SK-N-SH (cell line): ENCODE data around the gene NUS1. TPM values are rescaled to one million over a fixed set of nuclear protein-coding genes. Genes with fewer than 3 reads are reported as not detected.

Experiments
- CTCF ChIA-PET: fragments of 300-600, 350-600 bp; formaldehyde crosslinking; extraction: SDS; loops from one replicate; lab custom pipeline; 2021; lab: Yijun Ruan, JAX
- POLR2A ChIA-PET: fragments of 350-600 bp; sonication (Branson Sonifier 250); formaldehyde crosslinking; extraction: SDS; loops from one replicate; lab custom pipeline; 2020; ENCODE audit warnings: antibody characterized with exemption, inconsistent platforms; lab: Yijun Ruan, JAX
- DNase-seq: peaks from one replicate; pipeline ENCODE4 v3.0.0; 2012
- H2AFZ ChIP-seq: fragments of 200-600 bp; sonication (generic); 2 replicates; pipeline ENCODE4 v1.8.1; 2016; ENCODE audit warnings: antibody characterized with exemption, mild to moderate bottlenecking, low read depth
- H3F3A ChIP-seq: fragments of 200-600 bp; sonication (generic); replicated peaks from 2 replicates; pipeline ENCODE3; 2016; ENCODE audit warnings: antibody characterized with exemption, mild to moderate bottlenecking; ENCODE audit not compliant: insufficient read depth
- H3K27ac ChIP-seq, 2 experiments: fragments of 200-500 bp in 1 of 2; fragments of 200-600 bp in 1 of 2; sonication (Bioruptor generic) in 1 of 2; sonication (generic), shearing (Covaris generic) in 1 of 2; 2 replicates each; pipeline versions ENCODE4 v1.5.1 to v1.6.1; 2014 to 2016; ENCODE audit warnings: low read depth in 2 of 2, inconsistent platforms in 1 of 2, low read length in 1 of 2, mild to moderate bottlenecking in 1 of 2, mixed read lengths in 1 of 2
- H3K27me3 ChIP-seq: fragments of 200-600 bp; sonication (generic), shearing (Covaris generic); 2 replicates; pipeline ENCODE4 v1.6.1; 2016; ENCODE audit warnings: mixed run types; ENCODE audit not compliant: insufficient read depth
- H3K36me3 ChIP-seq, 2 experiments: fragments of 200-500 bp in 1 of 2; fragments of 200-600 bp in 1 of 2; sonication (Bioruptor generic) in 1 of 2; sonication (generic) in 1 of 2; replicated peaks in 1 of 2; 2 replicates each; pipeline versions ENCODE3 to v1.5.1; 2014 to 2016; ENCODE audit warnings: low read length in 1 of 2, mild to moderate bottlenecking in 1 of 2; ENCODE audit not compliant: insufficient read depth in 2 of 2, control insufficient read depth in 1 of 2
- H3K4me1 ChIP-seq, 2 experiments: fragments of 200-500 bp in 1 of 2; fragments of 200-600 bp in 1 of 2; sonication (Bioruptor generic) in 1 of 2; sonication (generic), shearing (Covaris generic) in 1 of 2; 2 replicates each; pipeline versions ENCODE4 v1.5.1 to v1.6.1; 2014 to 2016; ENCODE audit warnings: low read depth in 1 of 2, low read length in 1 of 2, mixed run types in 1 of 2; ENCODE audit not compliant: insufficient read depth in 2 of 2, control insufficient read depth in 1 of 2
- H3K4me2 ChIP-seq: fragments of 200-600 bp; sonication (generic), shearing (Covaris generic); 2 replicates; pipeline ENCODE4 v1.6.1; 2017; ENCODE audit warnings: mixed run types
- H3K4me3 ChIP-seq, 2 experiments: fragments of 200-500 bp in 1 of 2; fragments of 200-600 bp in 1 of 2; sonication (Bioruptor generic) in 1 of 2; sonication (generic), shearing (Covaris generic) in 1 of 2; 2 replicates each; pipeline versions ENCODE4 v1.5.1 to v1.8.1; 2014 to 2016; ENCODE audit warnings: low read depth in 2 of 2, inconsistent platforms in 1 of 2, low read length in 1 of 2, mild to moderate bottlenecking in 1 of 2, mixed read lengths in 1 of 2, moderate library complexity in 1 of 2
- H3K79me2 ChIP-seq: fragments of 200-600 bp; sonication (generic); 2 replicates; pipeline ENCODE4 v1.8.1; 2017; ENCODE audit warnings: mild to moderate bottlenecking; ENCODE audit not compliant: insufficient read depth
- H3K9ac ChIP-seq: fragments of 200-600 bp; sonication (generic); 2 replicates; pipeline ENCODE4 v1.6.1; 2017; ENCODE audit warnings: mixed run types
- H3K9me2 ChIP-seq: fragments of 200-600 bp; sonication (generic); 2 replicates; pipeline ENCODE4 v1.6.1; 2017; ENCODE audit warnings: mixed run types
- H3K9me3 ChIP-seq: fragments of 200-600 bp; sonication (generic); 2 replicates; pipeline ENCODE4 v1.6.1; 2017; ENCODE audit warnings: mixed run types, mild to moderate bottlenecking, moderate library complexity
- H4K20me1 ChIP-seq: fragments of 200-600 bp; sonication (generic); 2 replicates; pipeline ENCODE4 v1.6.1; 2017; ENCODE audit warnings: mild to moderate bottlenecking, mixed run types; ENCODE audit not compliant: insufficient read depth
- CTCF ChIP-seq: fragments of 200-600 bp; sonication (generic); IDR thresholded peaks from 2 replicates; pipeline ENCODE4 v1.6.1; 2017; ENCODE audit warnings: antibody characterized with exemption, mild to moderate bottlenecking, moderate library complexity
- EZH2phosphoT487 ChIP-seq: fragments of 200-600 bp; sonication (generic); IDR thresholded peaks from 2 replicates; pipeline ENCODE4 v1.6.1; 2017; ENCODE audit warnings: low read depth, mixed run types, mild to moderate bottlenecking, antibody characterized with exemption, moderate library complexity, borderline replicate concordance
- FOSL2 ChIP-seq: IDR thresholded peaks from 2 replicates; pipeline ENCODE4 v1.4.0; 2012; ENCODE audit warnings: low read depth, mild to moderate bottlenecking, moderate library complexity, borderline replicate concordance
- GATA2 ChIP-seq: sonication (generic); formaldehyde crosslinking; IDR thresholded peaks from 2 replicates; pipeline ENCODE4 v1.5.0; 2020; ENCODE audit warnings: mild to moderate bottlenecking, missing genetic modification reagents
- MAX ChIP-seq: IDR thresholded peaks from 2 replicates; pipeline ENCODE4 v1.4.0; 2012; ENCODE audit warnings: low read depth
- NFIC ChIP-seq: IDR thresholded peaks from 2 replicates; pipeline ENCODE4 v1.4.0; 2012; ENCODE audit warnings: borderline replicate concordance
- NRF1 ChIP-seq: IDR thresholded peaks from 2 replicates; pipeline ENCODE4 v1.6.1; 2012; ENCODE audit warnings: low read depth, mild to moderate bottlenecking, low read length
- REST ChIP-seq: IDR thresholded peaks from 2 replicates; pipeline ENCODE4 v1.6.1; 2012; ENCODE audit warnings: mild to moderate bottlenecking, low read depth, low read length, moderate library complexity
- TEAD4 ChIP-seq: IDR thresholded peaks from 2 replicates; pipeline ENCODE4 v1.4.0; 2012; ENCODE audit warnings: mild to moderate bottlenecking, borderline replicate concordance; ENCODE audit not compliant: insufficient read depth
- USF1 ChIP-seq: IDR thresholded peaks from 2 replicates; pipeline ENCODE4 v1.4.0; 2012; ENCODE audit warnings: low read depth, borderline replicate concordance
- WGBS: methylation state at CpG from one replicate; pipeline ENCODE4 v1.1.6; 2017; ENCODE audit warnings: low lambda C conversion rate; 5-methylcytosine and 5-hydroxymethylcytosine counted together
- polyA plus RNA-seq, 3 experiments: library from polyadenylated mRNA; depleted of rRNA; stranded (reverse); fragments of >200 nt; gene quantifications; 2 replicates each; pipeline ENCODE4 v1.2.3, GENCODE V29; 2012

NUS1 gene
- polyA plus RNA-seq, 1 of the 3 experiments (the other 2 are of a cell fraction), result 8.9 TPM

- Histone ChIP-seq H3K9ac (no peak overlapping the region), H2AFZ (no peak overlapping the region), H3K79me2 (peaks cover 100% of the 10 kb centered on the region), H3K9me2 (no peaks in the 10 kb centered on the region), H4K20me1 (peaks cover 87% of the 10 kb centered on the region), H3K27ac (no peak overlapping the region), H3K36me3 (peaks cover 2 to 20% of the 10 kb centered on the region in 2 experiments), H3F3A (peaks cover 3% of the 10 kb centered on the region), H3K4me1 (no peaks in the 10 kb centered on the region), H3K9me3 (no peaks in the 10 kb centered on the region), H3K27me3 (no peaks in the 10 kb centered on the region), H3K4me3 (no peak overlapping the region), H3K4me2 (no peak overlapping the region)
- WGBS, result 95% methylated on average over 1 of the region's 1 CpG
- ChIA-PET POLR2A (no interaction called here), CTCF (no interaction called here)
- no peak for TF ChIP-seq NFIC
- no peak for DNase-seq
Observed at GRCh38 chr6:117684749-117685148, 9.5 kb downstream of the NUS1 start.

- 98% methylated on average over 2 of the region's 2 CpGs for whole genome bisulfite sequencing
- Histone ChIP-seq H3K36me3 (peaks cover 2 to 21% of the 10 kb centered on the region in 2 experiments), H3K4me1 (no peaks in the 10 kb centered on the region), H3K4me2 (no peak overlapping the region), H3K79me2 (peaks cover 100% of the 10 kb centered on the region), H3F3A (peaks cover 3% of the 10 kb centered on the region), H2AFZ (no peak overlapping the region), H3K4me3 (no peak overlapping the region), H3K9me3 (no peaks in the 10 kb centered on the region), H3K9me2 (no peaks in the 10 kb centered on the region), H3K27ac (no peak overlapping the region), H3K9ac (no peak overlapping the region), H3K27me3 (no peaks in the 10 kb centered on the region), H4K20me1 (peaks cover 85% of the 10 kb centered on the region)
- CTCF ChIA-PET, result no interaction called here
- no peak for TF ChIP-seq CTCF
- TF ChIP-seq GATA2 (CRISPR knock-in tag), result no peak
- no peak for TF ChIP-seq FOSL2
- no peak for TF ChIP-seq TEAD4
- no peak for TF ChIP-seq REST
- no peak for TF ChIP-seq EZH2phosphoT487
- TF ChIP-seq USF1, result no peak
- no peak for TF ChIP-seq MAX
- no peak for TF ChIP-seq NRF1
- DNase-seq, result no peak
- POLR2A ChIA-PET, result no interaction called here
Observed at GRCh38 chr6:117685359-117685758, 10.1 kb downstream of the NUS1 start.
